HG02840 (cell line): ENCODE measurements around the gene MFAP3L.

ENCODE experiments used
- ATAC-seq: cut with Tn5 transposase; IDR thresholded peaks from one replicate; pipeline ENCODE4 v1.9.1; 2021; ENCODE audit warnings: mild to moderate bottlenecking, moderate library complexity, moderate number of reproducible peaks; ENCODE audit not compliant: unreplicated experiment, low FRiP score

MFAP3L gene

DNA sequence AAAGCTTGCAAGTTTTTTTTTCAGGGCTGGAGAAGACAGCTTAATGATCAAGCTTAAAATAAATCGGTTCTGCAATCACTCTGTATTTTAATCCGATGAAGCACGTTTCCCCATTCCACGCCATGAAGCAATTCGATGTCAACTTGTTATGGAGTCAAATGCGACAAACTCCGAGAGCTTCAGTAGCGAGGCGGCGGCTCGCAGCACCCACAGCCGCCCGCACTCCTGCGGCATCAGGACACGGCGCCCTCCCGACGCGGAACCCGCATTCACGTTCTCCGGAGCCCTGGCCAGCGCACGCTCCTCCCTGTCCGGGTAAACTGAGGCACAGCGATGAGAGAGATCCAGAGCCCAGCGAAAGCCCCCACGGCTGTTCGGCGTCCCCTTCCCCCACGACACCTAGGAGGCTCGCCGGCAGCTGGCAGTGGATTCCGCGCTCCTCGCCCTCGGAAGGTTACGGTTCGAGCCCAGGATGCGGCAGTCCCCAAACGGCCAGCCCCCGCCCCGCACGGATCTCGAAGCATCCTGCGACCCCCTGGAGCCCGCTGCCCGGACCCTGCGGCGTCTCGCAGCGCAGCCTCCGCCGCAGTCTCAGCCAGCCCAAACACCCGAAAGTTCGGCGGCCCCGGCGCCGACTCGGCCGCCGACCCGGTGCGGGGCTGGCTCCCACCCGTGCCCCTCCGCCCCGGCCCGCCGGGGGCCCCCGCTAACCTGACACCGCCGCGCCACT, 507 bp downstream of the MFAP3L start:
- no peak for ATAC-seq

DNA sequence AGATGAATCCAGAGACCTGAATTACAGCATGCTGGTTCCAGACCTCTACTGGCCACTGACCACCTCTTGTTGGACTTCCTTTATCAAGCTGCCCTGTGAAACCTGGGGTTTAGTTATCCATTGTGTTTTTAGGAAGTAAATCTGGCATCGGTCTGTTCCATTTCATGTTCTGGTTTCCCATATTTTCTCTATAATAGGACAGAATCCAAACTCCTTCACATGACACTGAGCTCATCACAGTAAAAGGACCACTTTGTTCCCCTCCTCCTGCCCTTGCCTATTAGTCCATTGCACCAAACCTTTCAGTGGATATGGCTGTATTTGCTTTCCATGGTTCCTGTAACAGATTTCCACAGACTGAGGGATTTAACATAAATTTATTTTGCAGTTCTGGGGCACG, 4.0 kb downstream of the MFAP3L start:
- ATAC-seq, result no peak

DNA sequence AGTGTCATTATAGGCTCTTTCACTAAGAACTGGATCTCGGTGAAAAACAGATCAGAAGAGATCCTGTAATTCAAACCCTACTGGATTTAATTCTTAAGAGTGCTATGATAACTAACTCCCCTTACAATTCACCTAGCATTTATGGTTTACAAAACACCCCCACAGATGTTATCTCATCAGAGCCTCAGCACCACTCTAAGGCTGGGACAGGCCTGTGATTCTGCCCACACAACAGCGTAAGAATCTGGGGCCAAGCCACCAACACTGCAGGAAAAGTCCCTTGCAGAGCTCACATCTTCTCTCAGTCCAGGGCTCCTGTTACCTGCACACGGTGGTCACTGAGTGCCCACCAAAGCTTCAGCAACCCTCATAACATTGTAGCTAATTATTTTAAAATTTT, 8.9 kb downstream of the MFAP3L start:
- no peak for ATAC-seq

DNA sequence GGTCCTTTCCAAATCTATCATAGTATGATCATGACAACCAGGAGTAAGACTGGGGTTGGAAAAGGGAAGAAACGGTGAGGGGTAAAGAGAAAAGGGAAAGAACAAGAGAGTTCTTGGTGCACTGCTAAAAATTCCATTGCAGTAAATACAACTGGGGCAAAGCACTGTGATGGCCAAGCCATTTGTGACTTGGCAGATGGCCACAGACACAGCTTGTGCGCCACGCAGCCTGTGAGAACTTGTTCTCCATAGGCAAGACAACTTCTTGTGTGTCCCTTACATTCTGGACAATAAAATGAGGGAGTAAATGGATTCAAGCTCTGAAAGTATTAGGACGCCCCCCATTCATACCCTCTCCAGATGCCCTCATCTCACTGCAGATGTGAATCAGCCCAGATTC, 10.9 kb downstream of the MFAP3L start:
- no peak for ATAC-seq

GRCh38 chr4:170014359-170015011, 11.7 kb downstream of the MFAP3L start:
- no peak for ATAC-seq

- no peak for ATAC-seq
Observed at GRCh38 chr4:170012629-170012958, 13.6 kb downstream of the MFAP3L start.

- ATAC-seq, result no peak
Observed at GRCh38 chr4:170011921-170012628, 14.1 kb downstream of the MFAP3L start.

DNA sequence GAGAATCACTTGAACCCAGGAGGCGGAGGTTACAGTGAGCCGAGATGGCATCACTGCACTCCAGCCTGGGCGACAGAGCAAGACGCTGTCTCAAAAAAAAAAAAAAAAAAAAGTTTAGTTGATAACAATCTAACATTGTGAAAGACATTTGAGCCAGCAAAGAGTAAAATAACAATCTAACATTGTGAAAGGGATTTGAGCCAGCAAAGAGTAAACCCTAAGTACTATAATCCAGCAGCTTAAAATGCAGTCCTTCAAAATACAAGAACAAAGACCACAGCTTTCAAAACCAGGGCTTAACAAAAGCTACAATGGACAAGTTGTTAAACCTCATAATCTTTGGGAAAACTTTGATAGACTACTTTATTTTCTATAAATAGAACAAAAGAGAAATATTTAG, 16.9 kb downstream of the MFAP3L start:
- no peak for ATAC-seq

GRCh38 chr4:170008801-170009200, 17.4 kb downstream of the MFAP3L start:
- ATAC-seq, result no peak

DNA sequence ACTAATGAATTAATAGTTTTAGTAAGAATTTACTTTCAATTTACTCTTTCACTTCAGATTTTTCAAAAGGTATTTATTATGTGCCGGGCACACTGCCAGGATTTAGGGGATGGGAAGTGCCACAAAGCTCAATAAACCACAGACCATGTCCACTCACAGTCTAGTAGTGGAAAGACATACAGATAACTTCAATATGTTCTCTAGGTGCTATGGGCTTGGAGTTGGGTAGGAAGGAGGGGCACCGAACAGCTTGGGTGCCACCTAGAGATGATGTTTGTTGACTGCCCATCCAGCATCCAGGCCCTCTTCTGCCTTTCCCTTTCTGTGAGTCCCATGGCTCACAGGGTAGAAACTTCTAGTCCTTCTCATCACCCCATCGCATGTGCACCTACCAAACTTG, 17.8 kb downstream of the MFAP3L start:
- ATAC-seq, result no peak

- no peak for ATAC-seq
Observed at GRCh38 chr4:170007113-170007512, 19.1 kb downstream of the MFAP3L start.

DNA sequence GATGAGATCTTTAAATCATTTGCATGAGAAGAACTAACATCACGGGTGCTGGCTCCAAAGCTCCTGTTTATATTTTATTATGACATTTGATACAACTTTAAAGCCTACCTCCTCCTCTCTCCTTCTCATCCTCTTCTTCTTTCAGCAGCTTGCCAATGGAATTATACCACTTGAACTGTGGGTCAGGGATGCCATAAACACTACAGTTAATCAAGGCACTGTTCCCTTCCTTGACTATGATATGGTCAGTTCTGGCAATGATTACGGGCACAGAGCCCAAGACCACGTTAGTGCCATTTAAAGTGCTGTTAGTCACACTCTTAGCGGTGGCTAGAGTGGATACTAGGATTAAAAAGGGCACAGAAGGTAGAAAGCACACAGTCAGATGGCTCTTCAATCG, 20.7 kb downstream of the MFAP3L start:
- ATAC-seq, result no peak

DNA sequence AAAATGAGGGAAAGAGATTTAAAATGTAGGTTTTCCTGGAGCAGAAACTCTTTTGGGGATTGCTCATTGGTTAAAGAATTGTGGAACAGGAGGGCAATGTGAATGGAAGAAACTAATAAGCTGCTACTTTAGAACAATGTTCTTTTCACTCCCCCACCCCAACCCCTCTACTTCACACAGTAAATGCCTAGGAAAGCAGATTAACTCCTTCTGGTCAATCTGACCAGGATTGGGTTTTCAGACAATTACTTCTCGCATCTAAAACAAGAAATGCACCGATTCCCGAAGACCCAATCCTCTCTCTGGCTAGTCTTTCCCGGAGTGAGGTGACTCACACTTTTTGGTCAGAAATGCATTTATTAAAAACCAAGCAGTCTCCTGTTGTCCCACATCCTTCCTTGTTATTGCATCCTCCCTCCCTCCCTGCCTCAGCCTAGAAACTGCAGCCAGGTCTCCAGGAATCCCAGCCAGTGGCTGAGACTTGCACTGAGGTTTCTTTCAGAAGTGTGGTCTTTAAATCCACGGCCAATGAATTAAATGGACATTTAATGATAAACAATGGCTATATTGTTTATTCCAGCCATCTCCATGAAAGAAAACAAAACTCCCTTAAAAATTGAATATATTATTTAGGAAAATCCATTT, 21.4 kb downstream of the MFAP3L start:
- ATAC-seq, result no peak

DNA sequence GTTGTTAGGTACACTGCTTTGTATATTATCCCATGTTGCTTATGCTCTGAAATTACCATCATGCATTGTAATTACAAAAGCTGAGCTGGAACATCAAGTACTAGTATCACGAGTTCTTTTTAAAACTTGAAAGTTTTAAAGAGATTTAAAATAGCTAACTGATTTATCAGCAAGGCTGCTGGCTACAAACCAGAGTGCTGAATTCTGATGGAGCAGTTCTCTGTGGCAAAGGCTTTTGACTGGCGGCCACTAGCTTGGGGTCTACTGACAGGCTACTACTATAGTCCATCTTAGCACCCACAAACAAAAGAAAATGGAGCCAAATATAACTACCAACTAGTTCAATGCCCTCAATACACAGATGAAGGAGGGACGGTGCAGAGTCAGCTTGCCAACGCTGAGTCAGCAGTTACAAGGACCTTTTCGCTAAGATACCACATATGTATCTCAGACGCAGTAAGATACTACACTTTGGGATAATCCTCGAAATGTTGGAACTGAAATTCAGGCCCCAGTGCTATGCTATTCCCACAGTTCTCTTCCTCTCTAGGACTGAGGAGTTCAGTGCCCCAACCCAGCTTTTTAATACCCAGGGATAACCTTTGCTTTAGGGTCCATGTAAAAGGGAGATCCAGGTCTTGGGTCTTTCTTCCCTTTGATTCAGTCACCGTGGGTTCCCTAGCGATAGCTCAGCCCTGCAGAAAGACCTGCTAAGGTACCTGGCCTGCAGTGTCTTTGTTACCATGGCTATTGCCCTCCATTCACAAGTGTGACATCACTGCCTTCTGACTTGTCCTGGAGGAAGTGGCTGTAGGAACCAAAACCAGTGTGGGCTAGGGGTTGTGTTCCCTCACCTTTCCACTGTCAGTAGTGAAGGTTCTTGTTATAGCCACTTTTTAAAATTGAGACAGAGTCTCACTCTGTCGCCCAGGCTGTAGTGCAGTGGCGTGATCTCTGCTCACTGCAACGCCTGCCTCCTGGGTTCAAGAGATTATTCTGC, 22.8 kb downstream of the MFAP3L start:
- no peak for ATAC-seq

DNA sequence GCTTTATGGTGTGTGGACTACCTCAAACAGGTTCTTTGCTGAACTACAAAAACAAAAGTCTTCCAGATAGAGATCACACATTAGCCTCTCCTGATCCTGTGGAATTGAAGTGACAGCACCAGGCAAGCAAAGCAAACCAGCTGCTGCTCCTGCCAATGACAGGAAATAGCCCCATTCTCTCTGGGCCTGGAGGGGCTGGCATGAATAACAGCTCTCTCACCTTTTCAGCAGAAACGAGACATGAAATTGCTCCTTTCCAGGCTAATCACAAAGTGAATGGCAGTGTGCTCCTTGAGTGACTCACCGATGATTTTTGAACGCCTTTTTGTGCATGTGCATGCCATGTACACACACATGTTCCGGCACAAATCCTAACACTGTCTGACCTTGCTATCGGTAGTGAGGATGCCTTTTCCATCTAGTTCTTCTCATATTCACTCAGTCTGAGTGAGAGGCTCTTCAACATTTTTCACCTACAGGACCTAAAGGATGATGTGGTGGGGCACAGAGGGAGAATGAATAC, 24.4 kb downstream of the MFAP3L start:
- no peak for ATAC-seq

GRCh38 chr4:170001011-170001744, 25.0 kb downstream of the MFAP3L start:
- no peak for ATAC-seq

DNA sequence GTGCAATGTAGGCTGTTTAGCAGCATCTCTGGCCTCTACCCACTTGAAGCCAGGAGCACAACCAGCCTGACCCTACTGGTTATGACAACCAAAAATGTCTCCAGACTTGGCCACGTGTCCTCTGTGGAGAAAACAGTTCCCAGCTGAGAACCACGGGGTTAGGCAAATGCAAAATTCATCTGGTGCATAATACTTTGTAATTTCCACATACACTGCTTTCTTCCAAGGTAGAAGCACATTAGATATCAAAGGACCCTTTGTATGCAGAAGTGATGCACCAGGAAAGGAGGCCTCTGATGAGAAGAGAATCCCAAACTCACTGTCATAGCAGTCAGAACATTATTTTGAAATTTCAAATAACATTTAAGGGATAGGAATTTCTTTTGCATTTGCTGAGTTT, 26.3 kb downstream of the MFAP3L start:
- ATAC-seq, result no peak

GRCh38 chr4:169998981-169999380, 27.2 kb downstream of the MFAP3L start:
- ATAC-seq, result no peak
